Lower leg skin (tissue), 4 donors: Measurements from ENCODE around the gene STAP2. TPM values are rescaled to one million over a fixed set of nuclear protein-coding genes. Genes with fewer than 3 reads are reported as not detected.

ENCODE experiments used
- DNase-seq, 2 donors: peaks; one replicate each; pipeline ENCODE4 v3.0.0-alpha.2; 2019; ENCODE audit warnings: low spot score in 2 of 2
- H3K4me3 ChIP-seq: fragments of 200-600 bp; sonication (generic); 2 replicates; pipeline ENCODE4 v1.5.1; 2017; ENCODE audit warnings: mild to moderate bottlenecking, low read depth; ENCODE audit not compliant: poor library complexity, severe bottlenecking
- CTCF ChIP-seq, 3 donors: fragments of 450-650 bp; IDR thresholded peaks; one replicate each; pipeline ENCODE4 v1.5.1; 2016; ENCODE audit warnings: antibody characterized with exemption in 3 of 3, mild to moderate bottlenecking in 3 of 3, moderate library complexity in 2 of 3
- POLR2A ChIP-seq, 2 donors: fragments of 450-650 bp; IDR thresholded peaks; one replicate each; pipeline ENCODE4 v1.6.1; 2016 to 2017; ENCODE audit warnings: antibody characterized with exemption in 2 of 2, mild to moderate bottlenecking in 1 of 2, moderate library complexity in 1 of 2
- WGBS, 2 donors: methylation state at CpG; one replicate each; pipeline ENCODE4 v1.1.5; 2018; 5-methylcytosine and 5-hydroxymethylcytosine counted together
- intact Hi-C: fragments of 100-400 bp; cut with DNase I; formaldehyde crosslinking; loops from one replicate; pipeline ENCODE4 v1.15.0; 2023; ENCODE audit warnings: low total_unique reads
- total RNA-seq, 4 donors: library from RNA; depleted of rRNA; stranded (reverse); fragments of >200 nt; gene quantifications; one replicate each; pipeline ENCODE4 v1.1.0, GENCODE V29; 2016

Gene STAP2
- total RNA-seq, 4 donors from 2014 or later, result 78.5 to 159 (median 122) TPM

GRCh38 chr19:4316956-4317355 lies 21.7 kb downstream of the STAP2 start:
- 84 to 91% methylated on average over 9 of the region's 9 CpGs for WGBS, 2 donors
- no peak for TF ChIP-seq CTCF (IDR thresholded peaks at IDR 0.05)
- no peak for TF ChIP-seq POLR2A (IDR thresholded peaks at IDR 0.05)
- H3K4me3 ChIP-seq, result no peak overlapping the region
- DNase-seq, result no peak
- intact Hi-C loops, result no loop called here

- H3K4me3 ChIP-seq, result no peak overlapping the region
- DNase-seq, result no peak
- WGBS, 2 donors, result 23 to 27% methylated on average over 12 of the region's 12 CpGs
- TF ChIP-seq CTCF (IDR thresholded peaks at IDR 0.05), result no peak
- TF ChIP-seq POLR2A (IDR thresholded peaks at IDR 0.05), result no peak
- intact Hi-C loops, result no loop called here
Measured at GRCh38 chr19:4313847-4314490, 24.7 kb downstream of the STAP2 start.

- no peak for TF ChIP-seq POLR2A (IDR thresholded peaks at IDR 0.05)
- no peak for TF ChIP-seq CTCF (IDR thresholded peaks at IDR 0.05)
- 90% methylated on average over 22 of the region's 22 CpGs for WGBS, 2 donors
- no peak for DNase-seq
- intact Hi-C loops, result no loop called here
- H3K4me3 ChIP-seq, result no peak overlapping the region
Measured at GRCh38 chr19:4310247-4311121, 28.1 kb downstream of the STAP2 start.

GRCh38 chr19:4305659-4306058 lies 33.0 kb downstream of the STAP2 start:
- intact Hi-C loops, result no loop called here
- no peak overlapping the region for H3K4me3 ChIP-seq
- DNase-seq, result no peak
- WGBS, 2 donors, result 77% methylated on average over 16 of the region's 16 CpGs
- TF ChIP-seq CTCF (IDR thresholded peaks at IDR 0.05) (no peak), POLR2A (IDR thresholded peaks at IDR 0.05) (no peak)

GRCh38 chr19:4305257-4305612 lies 33.4 kb downstream of the STAP2 start:
- TF ChIP-seq POLR2A (IDR thresholded peaks at IDR 0.05) (no peak), CTCF (IDR thresholded peaks at IDR 0.05) (no peak)
- 65 to 72% methylated on average over 7 of the region's 7 CpGs for WGBS, 2 donors

More at GRCh38 chr19:4305257-4305612, 33.4 kb downstream of the STAP2 start:
- no peak for DNase-seq
- no peak overlapping the region for H3K4me3 ChIP-seq
- intact Hi-C loops, result no loop called here
